SW 1271 (cell line): ENCODE measurements around the gene OBSCN.

Experiments
- DNase-seq, 2 experiments: peaks; one replicate each; lab custom pipeline; 2025; lab: John Stamatoyannopoulos, UW

OBSCN gene

GRCh38 chr1:228291906-228292608 is 84.2 kb downstream of the OBSCN start:
- no peak for DNase-seq

GRCh38 chr1:228292609-228292911 is 84.7 kb downstream of the OBSCN start:
- DNase-seq = no peak

GRCh38 chr1:228293393-228293792 is 85.5 kb downstream of the OBSCN start:
- DNase-seq = no peak

GRCh38 chr1:228293816-228294500 is 86.1 kb downstream of the OBSCN start:
- DNase-seq = no peak

GRCh38 chr1:228294717-228295116 is 86.9 kb downstream of the OBSCN start:
- DNase-seq = no peak

GRCh38 chr1:228295201-228295600 is 87.4 kb downstream of the OBSCN start:
- DNase-seq = no peak

GRCh38 chr1:228295981-228296380 is 88.1 kb downstream of the OBSCN start:
- no peak for DNase-seq

- DNase-seq = no peak
These were observed 89.4 kb downstream of the OBSCN start for GRCh38 chr1:228297242-228297641.

GRCh38 chr1:228297822-228298221 is 90.0 kb downstream of the OBSCN start:
- DNase-seq = no peak

GRCh38 chr1:228298471-228298870 is 90.6 kb downstream of the OBSCN start:
- no peak for DNase-seq

- DNase-seq = no peak
These were observed 91.4 kb downstream of the OBSCN start for GRCh38 chr1:228299211-228299610.

- no peak for DNase-seq
These were observed 92.1 kb downstream of the OBSCN start for GRCh38 chr1:228299901-228300300.

- DNase-seq = no peak
These were observed 94.2 kb downstream of the OBSCN start for GRCh38 chr1:228302086-228302485.

- DNase-seq = no peak
These were observed 95.8 kb downstream of the OBSCN start for GRCh38 chr1:228303596-228303995.

GRCh38 chr1:228304225-228304624 is 96.4 kb downstream of the OBSCN start:
- DNase-seq = no peak

- no peak for DNase-seq
These were observed 97.0 kb downstream of the OBSCN start for GRCh38 chr1:228304766-228305395.

GRCh38 chr1:228305721-228306152 is 97.9 kb downstream of the OBSCN start:
- no peak for DNase-seq

GRCh38 chr1:228306275-228307217 is 98.7 kb downstream of the OBSCN start:
- no peak for DNase-seq

GRCh38 chr1:228307218-228308023 is 99.6 kb downstream of the OBSCN start:
- no peak for DNase-seq

- DNase-seq = no peak
These were observed 100.3 kb downstream of the OBSCN start for GRCh38 chr1:228308085-228308601.
